Fibroblast of upper back skin (primary cell): ENCODE results near the gene ADAMTS14.

Source experiments
- DNase-seq: peaks from one replicate; pipeline ENCODE4 v3.0.0-alpha.2; 2013

Gene ADAMTS14

GRCh38 chr10:70801854-70802253, 129.5 kb downstream of the ADAMTS14 start:
- DNase-seq = no peak

GRCh38 chr10:70803775-70804420, 131.6 kb downstream of the ADAMTS14 start:
- no peak for DNase-seq

DNA sequence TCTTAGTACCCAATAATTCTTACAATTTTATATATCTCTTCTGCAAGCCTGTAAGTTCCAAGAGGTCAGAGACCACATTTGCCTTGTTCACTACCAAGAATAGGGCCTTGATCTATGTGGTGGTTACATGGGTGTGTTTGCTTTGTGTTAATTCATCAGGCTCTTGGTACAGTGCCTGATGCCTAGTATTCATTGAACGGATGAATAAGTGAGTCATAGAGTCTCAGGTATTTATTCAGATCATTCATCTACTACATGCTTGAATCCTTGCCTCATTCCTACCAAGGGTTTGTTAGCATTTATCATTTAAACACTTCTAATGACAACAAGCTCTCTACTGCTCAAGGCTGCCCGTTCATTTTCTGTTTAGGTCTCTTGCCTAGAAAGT, 132.1 kb downstream of the ADAMTS14 start:
- peak; percentile 50 for DNase-seq

DNA sequence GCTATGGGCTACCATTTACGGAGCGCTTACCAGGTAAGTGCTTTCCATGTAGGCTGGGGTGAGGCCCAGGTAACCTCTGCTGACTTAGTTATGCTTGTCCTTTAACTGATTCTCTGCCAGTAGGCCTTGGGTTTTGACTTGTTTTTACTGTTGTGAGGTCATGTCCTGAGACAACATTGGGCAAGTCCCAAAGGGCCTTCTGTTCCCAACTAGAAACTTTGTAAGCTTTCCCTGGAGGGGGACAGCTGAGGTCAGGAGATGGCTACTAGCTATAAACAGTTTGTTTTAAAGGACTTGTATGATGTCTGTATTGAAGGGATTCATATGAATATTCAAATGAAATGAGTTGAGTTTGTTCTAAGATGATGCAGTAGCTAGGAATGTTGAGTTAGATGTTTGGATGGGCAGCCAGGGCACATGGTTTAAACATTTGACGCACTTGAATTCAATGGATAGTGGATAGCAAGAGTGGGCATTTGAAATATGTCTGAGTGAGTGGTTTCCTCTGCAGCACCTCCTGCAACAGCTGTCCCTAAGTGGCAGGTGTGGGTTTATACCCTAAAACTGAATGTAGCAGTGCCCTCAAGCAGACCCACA, 133.4 kb downstream of the ADAMTS14 start:
- DNase-seq = no peak

DNA sequence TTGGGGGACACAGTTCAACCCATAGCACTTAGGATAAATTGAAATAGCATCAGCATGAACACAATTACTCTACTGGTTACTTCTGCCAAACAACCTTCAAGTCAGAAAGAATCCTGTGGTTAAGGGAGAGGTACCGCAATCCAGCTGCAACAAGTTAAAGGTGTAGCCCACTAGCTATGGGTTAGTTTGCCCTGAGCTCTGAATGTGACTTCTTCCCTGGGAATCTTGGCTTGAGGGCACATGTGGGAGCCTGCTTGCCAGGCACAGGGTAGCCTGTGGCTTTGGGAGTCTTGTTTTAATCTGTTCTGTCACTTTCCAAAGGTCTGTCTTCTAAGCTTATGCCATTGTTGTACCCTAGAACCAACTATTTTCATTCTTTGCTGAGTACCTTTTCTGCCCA, 134.5 kb downstream of the ADAMTS14 start:
- no peak for DNase-seq

DNA sequence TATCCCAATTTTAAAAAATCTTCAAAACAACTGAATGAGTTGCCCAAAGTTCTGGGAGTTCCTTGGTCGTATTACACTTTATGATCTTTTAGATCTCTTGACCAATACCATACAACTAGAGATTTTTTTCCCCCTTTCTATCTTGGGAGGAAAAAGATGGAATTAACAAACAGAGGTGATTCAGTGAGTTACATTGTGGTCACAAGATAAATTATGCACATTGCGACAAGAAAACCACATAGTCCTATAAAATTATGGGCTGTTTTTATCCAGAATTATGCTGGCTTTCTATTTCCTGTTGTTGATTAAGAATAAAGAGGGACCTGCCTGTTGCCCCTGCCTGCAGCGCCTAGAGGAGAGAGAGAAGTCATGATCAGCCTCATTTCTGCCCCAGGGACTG, 135.2 kb downstream of the ADAMTS14 start:
- DNase-seq = peak; percentile 43

DNA sequence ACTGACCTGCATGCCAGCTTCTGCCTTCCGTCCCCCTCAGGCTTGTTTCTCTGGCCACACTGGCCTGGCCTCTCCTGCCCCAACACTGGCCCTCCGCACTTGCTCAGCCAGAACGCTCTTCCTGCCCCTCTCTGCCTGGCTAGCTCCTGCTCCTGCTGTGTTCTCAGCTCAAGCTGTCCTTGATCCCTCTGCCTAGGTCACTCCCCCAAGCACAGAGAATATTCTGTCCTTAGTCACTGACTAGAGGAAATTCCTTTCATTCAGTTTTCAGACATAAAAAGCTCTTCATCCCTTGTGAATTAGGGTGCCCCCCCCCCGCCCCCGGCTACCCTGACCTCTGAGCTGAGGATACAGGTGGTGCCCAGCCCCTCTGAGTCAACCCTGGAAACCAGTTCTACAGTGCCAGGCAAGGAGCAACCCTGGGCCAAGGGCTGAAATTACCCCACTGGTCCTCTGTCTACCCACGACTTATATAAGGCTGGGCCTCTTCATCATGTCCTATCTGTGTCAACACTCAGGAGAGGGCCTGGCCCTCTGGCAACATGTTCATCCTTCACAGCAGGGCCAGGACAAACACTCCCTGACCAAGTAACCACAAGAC, 136.8 kb downstream of the ADAMTS14 start:
- DNase-seq = peak; percentile 23

DNA sequence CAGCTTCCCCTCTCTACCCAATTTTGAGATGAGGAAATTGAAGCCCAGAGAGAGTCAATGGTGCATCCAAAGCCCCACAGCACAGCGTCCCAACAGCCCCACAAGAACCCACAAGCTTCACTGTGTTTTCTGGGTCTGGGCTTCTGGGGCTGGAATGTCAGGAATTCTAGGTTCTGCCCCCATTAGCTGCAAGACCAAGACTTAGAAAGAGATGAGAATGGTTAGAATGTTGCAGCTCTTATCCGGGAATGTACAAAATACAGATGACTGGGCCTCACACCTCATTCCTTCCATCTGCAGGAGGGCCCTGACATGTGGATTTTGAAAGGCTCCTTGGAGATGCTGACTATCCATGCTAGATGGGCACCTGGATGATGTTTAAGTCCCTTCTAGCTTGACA, 137.4 kb downstream of the ADAMTS14 start:
- peak; percentile 57 for DNase-seq

GRCh38 chr10:70810967-70811366, 138.7 kb downstream of the ADAMTS14 start:
- DNase-seq = no peak

- DNase-seq = no peak
These were observed 139.6 kb downstream of the ADAMTS14 start for GRCh38 chr10:70811881-70812280.
